OCI-LY7 (cell line): ENCODE data around the gene RHOB.

Source experiments
- CTCF ChIP-seq: fragments of 200-600 bp; sonication (generic); conservative IDR thresholded peaks from 2 replicates; pipeline ENCODE4 v1.5.1; 2014; ENCODE audit warnings: mild to moderate bottlenecking, antibody characterized with exemption, low read length, moderate library complexity, mixed read lengths
- EZH2phosphoT487 ChIP-seq: fragments of 200-600 bp; sonication (generic); IDR thresholded peaks from 2 replicates; pipeline ENCODE4 v1.6.1; 2018; ENCODE audit warnings: low read depth, borderline replicate concordance, mild to moderate bottlenecking, mixed run types, antibody characterized with exemption, low read length, moderate library complexity, mixed read lengths

GRCh38 chr2:20418519-20418918 lies 28.4 kb upstream of the RHOB start:
- no peak for TF ChIP-seq CTCF
- TF ChIP-seq EZH2phosphoT487 = no peak
